ENCODE data around the gene UPK1B.

The UPK1B gene

GRCh38 chr3:119146578-119147375 lies 26.6 kb upstream of the UPK1B start:
- no peak for TF ChIP-seq CTCF (conservative IDR thresholded peaks at IDR 0.05)
- no peak for TF ChIP-seq ZFX (IDR thresholded peaks at IDR 0.05)
- no peak overlapping the region for H3K27ac ChIP-seq

GRCh38 chr3:119147494-119147893 lies 25.9 kb upstream of the UPK1B start:
- TF ChIP-seq ZFX (IDR thresholded peaks at IDR 0.05): no peak
- no peak for TF ChIP-seq CTCF (conservative IDR thresholded peaks at IDR 0.05)
- H3K27ac ChIP-seq: no peak overlapping the region

GRCh38 chr3:119148493-119149180 lies 24.8 kb upstream of the UPK1B start:
- no peak overlapping the region for H3K27ac ChIP-seq
- TF ChIP-seq CTCF (conservative IDR thresholded peaks at IDR 0.05) (no peak), ZFX (IDR thresholded peaks at IDR 0.05) (no peak)

- no peak for TF ChIP-seq ZFX (IDR thresholded peaks at IDR 0.05)
- TF ChIP-seq CTCF (conservative IDR thresholded peaks at IDR 0.05): no peak
- no peak overlapping the region for H3K27ac ChIP-seq
Measured at GRCh38 chr3:119149484-119149883, 23.9 kb upstream of the UPK1B start.

- TF ChIP-seq ZFX (IDR thresholded peaks at IDR 0.05) (no peak), CTCF (conservative IDR thresholded peaks at IDR 0.05) (no peak)
Measured at GRCh38 chr3:119156868-119157267, 16.5 kb upstream of the UPK1B start.

GRCh38 chr3:119157971-119158370 lies 15.4 kb upstream of the UPK1B start:
- TF ChIP-seq CTCF (conservative IDR thresholded peaks at IDR 0.05) (no peak), ZFX (IDR thresholded peaks at IDR 0.05) (no peak)
- no peak overlapping the region for H3K27ac ChIP-seq

More at GRCh38 chr3:119156868-119157267, 16.5 kb upstream of the UPK1B start:
- H3K27ac ChIP-seq: no peak overlapping the region

GRCh38 chr3:119160361-119160760 lies 13.0 kb upstream of the UPK1B start:
- TF ChIP-seq ZFX (IDR thresholded peaks at IDR 0.05): no peak
- no peak for TF ChIP-seq CTCF (conservative IDR thresholded peaks at IDR 0.05)
- H3K27ac ChIP-seq: no peak overlapping the region

Measured in C4-2B (cell line).